SJCRH30 (cell line): Measurements from ENCODE around the gene PRRC2B. TPM values are rescaled to one million over a fixed set of nuclear protein-coding genes. Genes with fewer than 3 reads are reported as not detected.
"Not testable (repeated sequence)": the region's sequence is repeated elsewhere in the genome, so short reads cannot be mapped to it uniquely, and the experiment has no call there.

Source experiments
- DNase-seq, 2 experiments: peaks; one replicate each; pipeline ENCODE4 v3.0.0-alpha.2; 2015 to 2020
- H3K27ac ChIP-seq: fragments of 250-450 bp; sonication (Bioruptor Pico); 2 replicates; pipeline ENCODE4 v1.5.1; 2020; ENCODE audit warnings: mild to moderate bottlenecking, moderate library complexity
- H3K27me3 ChIP-seq: fragments of 250-450 bp; sonication (Bioruptor Pico); 2 replicates; pipeline ENCODE4 v1.5.1; 2020; ENCODE audit warnings: mild to moderate bottlenecking, moderate library complexity
- H3K36me3 ChIP-seq: fragments of 250-450 bp; sonication (Bioruptor Pico); 2 replicates; pipeline ENCODE4 v1.5.1; 2020; ENCODE audit warnings: mild to moderate bottlenecking, moderate library complexity
- H3K4me1 ChIP-seq: fragments of 250-450 bp; sonication (Bioruptor Pico); 2 replicates; pipeline ENCODE4 v1.5.1; 2020; ENCODE audit warnings: mild to moderate bottlenecking, moderate library complexity
- H3K4me3 ChIP-seq: fragments of 250-450 bp; sonication (Bioruptor Pico); 2 replicates; pipeline ENCODE4 v1.5.1; 2020; ENCODE audit warnings: mild to moderate bottlenecking, moderate library complexity
- H3K9me3 ChIP-seq: fragments of 250-450 bp; sonication (Bioruptor Pico); replicated peaks from 2 replicates; pipeline ENCODE4 v1.5.1; 2020; ENCODE audit warnings: mild to moderate bottlenecking, moderate library complexity
- total RNA-seq: library from RNA; depleted of rRNA; stranded (reverse); fragments of >200 nt; shearing (Covaris generic); gene quantifications from 2 replicates; pipeline ENCODE4 v1.2.3, GENCODE V29; 2014; rRNA removed

The PRRC2B gene
- 173 and 185 TPM in 2 replicates for total RNA-seq

- Histone ChIP-seq H3K9me3 (no peaks in the 10 kb centered on the region), H3K4me3 (peak within 1 kb of the TSS; percentile 100), H3K27me3 (no peaks in the 10 kb centered on the region), H3K4me1 (peaks cover 20% of the 10 kb centered on the region), H3K27ac (peak within 1 kb of the TSS; percentile 82), H3K36me3 (peaks cover 22% of the 10 kb centered on the region)
- DNase-seq: peak; percentile 96 to 98
These were observed at the start of gene PRRC2B for GRCh38 chr9:131393622-131394463. TSS of gene PRRC2B (plus strand) at chr9:131394086. CDS start at chr9:131430145, 36,059 bp downstream.

GRCh38 chr9:131344931-131345535 is 48.9 kb upstream of the PRRC2B start:
- not testable (repeated sequence) for H3K27me3 ChIP-seq, H3K9me3 ChIP-seq, H3K36me3 ChIP-seq, H3K4me3 ChIP-seq, DNase-seq, H3K4me1 ChIP-seq, H3K27ac ChIP-seq

DNA sequence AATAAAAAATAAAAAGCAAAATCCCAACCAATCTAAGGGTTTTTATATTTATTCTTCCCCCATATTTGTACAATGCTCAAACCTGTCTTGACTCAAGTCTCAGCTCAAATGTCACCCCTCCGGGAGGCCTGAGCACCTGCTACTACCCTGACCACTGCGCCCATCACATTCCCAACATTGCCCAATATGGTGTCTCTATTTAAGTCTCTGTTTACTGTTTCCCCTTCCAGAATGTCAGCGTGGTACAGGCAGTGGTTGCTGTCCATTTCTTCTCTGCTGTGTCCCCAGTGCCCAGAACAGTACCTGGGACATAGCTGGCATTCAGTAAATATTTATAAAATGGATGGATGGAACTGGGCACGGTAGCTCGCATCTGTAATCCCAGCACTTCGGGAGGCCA is 47.3 kb upstream of the PRRC2B start:
- no peaks in the 10 kb centered on the region for H3K36me3 ChIP-seq
- H3K27ac ChIP-seq: no peak overlapping the region
- H3K27me3 ChIP-seq: no peaks in the 10 kb centered on the region
- H3K9me3 ChIP-seq: no peaks in the 10 kb centered on the region
- DNase-seq: peak; percentile 50 to 68
- H3K4me3 ChIP-seq: no peak overlapping the region
- H3K4me1 ChIP-seq: peaks cover 8% of the 10 kb centered on the region

DNA sequence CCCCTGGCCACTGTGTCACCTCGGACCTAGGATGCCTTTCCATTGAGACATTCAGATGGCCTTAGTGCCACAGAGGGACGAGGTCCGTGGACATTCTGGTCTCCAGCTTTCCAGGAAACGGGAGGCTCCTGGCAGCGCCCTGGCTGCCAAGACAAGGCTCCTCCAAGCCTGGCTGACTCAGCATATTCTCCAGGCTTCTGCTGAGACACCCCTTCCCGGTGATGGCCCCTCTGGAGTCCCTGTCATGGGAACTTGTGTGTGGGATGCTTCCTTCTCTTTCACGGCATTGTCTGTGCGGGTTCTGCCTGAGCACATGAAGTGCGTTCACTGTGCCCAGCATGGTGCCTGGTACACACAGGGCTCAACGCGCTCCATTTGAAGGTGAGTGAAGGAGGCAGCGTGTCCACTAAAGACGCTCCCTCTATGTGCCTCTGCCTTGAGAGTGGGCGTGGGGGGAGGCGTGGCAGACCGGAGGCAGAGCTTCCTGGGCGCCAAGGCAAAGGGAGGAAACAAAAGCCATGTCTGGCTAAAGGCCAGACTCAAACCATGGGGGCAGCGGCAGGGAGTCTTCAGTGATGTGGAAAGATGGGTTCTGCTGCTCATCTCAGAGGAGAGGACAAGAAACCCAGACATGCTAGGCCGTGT is 46.4 kb upstream of the PRRC2B start:
- Histone ChIP-seq H3K27me3 (no peaks in the 10 kb centered on the region), H3K9me3 (no peaks in the 10 kb centered on the region), H3K4me1 (peaks cover 8% of the 10 kb centered on the region), H3K4me3 (no peak overlapping the region), H3K36me3 (no peaks in the 10 kb centered on the region), H3K27ac (no peak overlapping the region)
- no peak for DNase-seq

GRCh38 chr9:131348631-131349521 is 45.0 kb upstream of the PRRC2B start:
- no peak for DNase-seq
- peaks cover 8% of the 10 kb centered on the region for H3K4me1 ChIP-seq
- H3K27me3 ChIP-seq: no peaks in the 10 kb centered on the region
- no peak overlapping the region for H3K4me3 ChIP-seq
- H3K9me3 ChIP-seq: no peaks in the 10 kb centered on the region
- H3K27ac ChIP-seq: no peak overlapping the region
- no peaks in the 10 kb centered on the region for H3K36me3 ChIP-seq

DNA sequence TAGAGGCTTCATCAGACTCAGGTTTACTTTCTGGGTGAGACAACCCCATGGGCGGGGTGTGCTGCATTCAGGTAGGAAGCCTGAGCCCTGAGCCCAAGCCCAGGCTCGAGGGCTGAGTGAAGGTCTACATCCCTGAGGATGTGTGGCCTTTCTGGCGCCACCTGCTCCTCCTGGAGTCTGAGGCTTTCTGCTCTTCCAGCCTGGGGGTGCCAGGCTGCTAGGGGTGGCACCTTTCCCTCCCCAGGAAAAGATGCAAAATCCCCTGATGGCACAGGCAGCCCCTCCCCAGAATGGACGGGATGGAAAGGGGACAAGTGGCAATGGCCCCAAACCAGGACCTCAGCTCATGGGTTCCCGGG is 44.4 kb upstream of the PRRC2B start:
- no peaks in the 10 kb centered on the region for H3K36me3 ChIP-seq
- H3K27me3 ChIP-seq: no peaks in the 10 kb centered on the region
- H3K4me3 ChIP-seq: peak overlapping the region; percentile 47
- DNase-seq: no peak
- H3K4me1 ChIP-seq: peaks cover 8% of the 10 kb centered on the region
- no peak overlapping the region for H3K27ac ChIP-seq
- H3K9me3 ChIP-seq: no peaks in the 10 kb centered on the region

DNA sequence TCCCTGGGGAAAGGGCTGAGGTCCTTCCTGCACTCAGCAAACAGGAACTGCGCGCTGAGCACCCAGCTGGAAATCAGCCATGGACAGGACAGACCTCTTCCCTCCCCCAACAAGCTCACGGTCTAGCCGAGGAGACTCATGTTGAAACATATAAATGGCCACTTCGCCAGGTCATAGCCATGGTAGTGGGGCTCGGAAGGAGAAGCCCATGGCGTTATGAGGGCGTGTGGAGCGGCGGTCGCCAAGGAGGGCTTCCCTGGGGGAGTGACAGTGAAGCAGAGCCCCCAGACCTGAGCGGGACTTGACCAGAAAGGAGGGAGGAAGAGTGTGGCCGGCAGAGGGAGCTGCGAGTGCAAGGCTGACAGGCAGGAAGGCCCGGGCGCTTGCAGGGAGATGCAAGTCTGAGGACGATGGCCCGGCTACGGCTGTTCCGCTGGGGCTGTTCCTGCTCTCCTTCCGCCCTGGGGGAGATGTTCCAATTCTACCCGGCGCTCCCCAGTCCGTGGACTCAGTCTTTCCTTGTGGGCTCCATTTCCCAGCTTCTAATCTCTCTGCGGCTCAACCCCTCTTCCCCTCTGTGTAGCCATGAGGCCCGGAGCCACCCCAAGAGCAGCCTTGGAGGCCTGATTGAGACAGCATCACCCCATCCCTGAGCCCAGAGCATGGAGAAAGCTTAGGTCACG is 43.9 kb upstream of the PRRC2B start:
- Histone ChIP-seq H3K4me3 (peak overlapping the region; percentile 47), H3K27me3 (no peaks in the 10 kb centered on the region), H3K27ac (peak overlapping the region; percentile 15; the same call in 1 of the 2 replicates), H3K4me1 (peaks cover 8% of the 10 kb centered on the region), H3K9me3 (no peaks in the 10 kb centered on the region), H3K36me3 (no peaks in the 10 kb centered on the region)
- peak; percentile 95 for DNase-seq

GRCh38 chr9:131356479-131356878 is 37.4 kb upstream of the PRRC2B start:
- not testable (repeated sequence) for H3K9me3 ChIP-seq, H3K4me3 ChIP-seq, H3K27ac ChIP-seq, H3K27me3 ChIP-seq, DNase-seq, H3K36me3 ChIP-seq
- H3K4me1 ChIP-seq: peaks cover 13% of the 10 kb centered on the region; the same call in 1 of the 2 replicates

DNA sequence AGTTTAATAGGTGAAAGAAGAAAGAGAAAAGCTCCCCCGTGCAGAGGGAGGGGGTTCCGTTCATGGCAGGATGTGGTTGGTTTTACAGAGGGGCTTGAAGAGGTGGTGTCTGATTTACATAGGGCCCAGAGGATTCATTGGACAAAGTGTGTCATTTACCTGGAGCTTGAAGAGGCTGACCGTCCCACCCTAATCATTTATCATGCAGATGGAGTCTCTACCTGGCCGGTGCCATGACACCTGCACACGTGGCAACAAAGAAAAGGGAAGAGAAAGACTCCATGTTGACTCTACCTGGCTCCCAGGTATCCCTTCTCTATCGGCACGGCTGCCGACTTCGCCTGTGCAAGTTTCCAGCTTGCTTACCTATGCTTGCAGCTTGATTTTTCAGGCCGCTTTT is 35.3 kb upstream of the PRRC2B start:
- no peak for DNase-seq
- Histone ChIP-seq H3K27me3 (no peaks in the 10 kb centered on the region), H3K36me3 (no peaks in the 10 kb centered on the region), H3K4me3 (no peak overlapping the region), H3K4me1 (peaks cover 14% of the 10 kb centered on the region; the same call in 1 of the 2 replicates), H3K27ac (no peak overlapping the region), H3K9me3 (no peaks in the 10 kb centered on the region)

DNA sequence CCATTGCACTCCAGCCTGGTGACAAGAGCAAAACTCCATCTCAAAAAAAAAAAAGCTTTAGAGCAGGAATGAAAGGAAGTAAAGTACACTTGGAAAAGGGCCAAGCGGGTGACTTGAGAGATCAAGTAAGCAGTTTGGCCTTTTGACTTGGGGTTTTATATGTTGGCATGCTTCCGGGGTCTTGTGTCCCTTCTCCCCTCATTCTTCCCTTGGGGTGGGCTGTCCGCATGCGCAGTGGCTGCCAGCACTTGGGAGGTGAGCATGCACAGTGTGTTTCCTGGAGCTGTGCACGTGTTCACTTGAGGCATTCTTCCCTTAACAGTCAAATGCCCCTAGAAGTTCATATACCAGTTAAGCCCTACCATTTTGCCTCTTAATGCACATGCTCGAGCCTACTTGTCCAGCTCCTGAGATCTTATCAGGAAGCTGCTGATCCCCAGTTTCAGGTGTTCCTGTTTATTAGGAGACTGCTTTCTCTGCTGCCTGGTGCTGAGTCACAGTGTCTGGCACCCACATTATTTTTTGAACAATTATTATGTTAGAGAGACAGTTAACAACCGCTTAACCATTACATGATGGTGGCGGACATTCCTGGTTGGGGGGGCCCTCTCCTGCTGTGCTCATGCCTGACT is 32.6 kb upstream of the PRRC2B start:
- no peaks in the 10 kb centered on the region for H3K36me3 ChIP-seq
- H3K27ac ChIP-seq: no peak overlapping the region
- no peaks in the 10 kb centered on the region for H3K27me3 ChIP-seq
- H3K4me3 ChIP-seq: no peak overlapping the region
- no peaks in the 10 kb centered on the region for H3K9me3 ChIP-seq
- peaks cover 23% of the 10 kb centered on the region for H3K4me1 ChIP-seq
- DNase-seq: peak; percentile 55 to 61

GRCh38 chr9:131365546-131365945 is 28.3 kb upstream of the PRRC2B start:
- H3K9me3 ChIP-seq: no peaks in the 10 kb centered on the region
- no peaks in the 10 kb centered on the region for H3K27me3 ChIP-seq
- H3K4me3 ChIP-seq: no peak overlapping the region
- peak in 1 of 2 experiments; percentile 50 for DNase-seq
- peaks cover 24% of the 10 kb centered on the region for H3K4me1 ChIP-seq
- no peak overlapping the region for H3K27ac ChIP-seq
- no peaks in the 10 kb centered on the region for H3K36me3 ChIP-seq

DNA sequence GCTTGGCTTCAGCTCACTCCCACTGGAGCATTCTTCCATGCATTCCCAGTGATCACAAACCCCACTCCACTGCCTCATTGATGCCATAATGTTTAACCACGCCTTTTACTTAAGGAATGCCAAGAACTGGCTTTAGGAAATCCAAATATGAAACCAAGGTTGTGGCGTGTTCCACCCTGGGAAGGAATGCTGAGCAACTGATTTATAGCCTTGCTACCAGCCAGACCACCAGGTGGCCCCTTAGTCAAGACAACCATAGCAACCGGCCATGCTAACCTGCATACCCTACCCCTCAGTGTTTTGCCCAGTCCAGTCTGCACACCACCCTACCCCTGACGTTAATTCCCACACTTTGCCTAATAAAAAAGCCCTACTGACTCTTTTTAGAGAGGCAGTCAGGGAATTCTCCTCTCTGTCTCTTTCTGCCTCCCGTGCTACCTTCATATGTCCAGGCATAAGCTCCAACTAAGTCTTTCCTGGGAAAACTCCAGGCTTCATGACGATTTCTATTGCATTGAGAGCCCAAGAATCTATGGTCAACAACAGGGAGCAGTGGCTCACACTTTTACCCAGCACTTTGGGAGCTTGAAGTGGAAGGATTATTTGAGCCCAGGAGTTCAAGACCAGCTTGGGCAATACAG is 27.0 kb upstream of the PRRC2B start:
- H3K9me3 ChIP-seq: no peaks in the 10 kb centered on the region
- H3K27ac ChIP-seq: no peak overlapping the region
- peak; percentile 66 to 74 for DNase-seq
- H3K4me3 ChIP-seq: no peak overlapping the region
- no peaks in the 10 kb centered on the region for H3K36me3 ChIP-seq
- no peaks in the 10 kb centered on the region for H3K27me3 ChIP-seq
- H3K4me1 ChIP-seq: peaks cover 17% of the 10 kb centered on the region

GRCh38 chr9:131367450-131367849 is 26.4 kb upstream of the PRRC2B start:
- peaks cover 22% of the 10 kb centered on the region for H3K4me1 ChIP-seq
- no peaks in the 10 kb centered on the region for H3K9me3 ChIP-seq
- H3K27ac ChIP-seq: no peak overlapping the region
- no peaks in the 10 kb centered on the region for H3K36me3 ChIP-seq
- H3K27me3 ChIP-seq: no peaks in the 10 kb centered on the region
- no peak overlapping the region for H3K4me3 ChIP-seq
- DNase-seq: no peak
